OCI-LY7 (cell line): Measurements from ENCODE around the gene SMAP2. TPM values are rescaled to one million over a fixed set of nuclear protein-coding genes. Genes with fewer than 3 reads are reported as not detected.

Experiments used
- BruUV-seq: library from RNA; stranded (reverse); fragments of 400-500 nt; replicated peaks from 2 replicates; lab custom pipeline; 2021; lab: Mats Ljungman, UMichigan
- CTCF ChIA-PET: fragments of 300-600 bp; sonication (Branson Sonifier 250); formaldehyde crosslinking; loops from one replicate; lab custom pipeline; 2022; ENCODE audit warnings: antibody characterized with exemption; ENCODE audit not compliant: unreplicated experiment; lab: Charles Lee
- POLR2A ChIA-PET: fragments of 300-600 bp; sonication (Branson Sonifier 250); formaldehyde crosslinking; loops from one replicate; lab custom pipeline; 2022; ENCODE audit warnings: antibody characterized with exemption; lab: Charles Lee
- DNase-seq: peaks from one replicate; pipeline ENCODE4 v3.0.0-alpha.2; 2015; ENCODE audit warnings: low spot score
- H2AFZ ChIP-seq: fragments of 200-600 bp; sonication (generic), shearing (Covaris generic); 2 replicates; pipeline ENCODE4 v1.6.1; 2014; ENCODE audit warnings: mild to moderate bottlenecking, antibody characterized with exemption, low read length, moderate library complexity
- H3K27ac ChIP-seq: fragments of 200-600 bp; sonication (generic); 2 replicates; pipeline ENCODE4 v1.5.1; 2014; ENCODE audit warnings: mixed run types, low read depth, mild to moderate bottlenecking, moderate library complexity, low read length, inconsistent platforms; ENCODE audit not compliant: poor library complexity, severe bottlenecking
- H3K36me3 ChIP-seq: fragments of 200-600 bp; sonication (generic); 2 replicates; pipeline ENCODE4 v1.6.1; 2014; ENCODE audit warnings: mild to moderate bottlenecking, antibody characterized with exemption, low read length, moderate library complexity, mixed read lengths; ENCODE audit not compliant: insufficient read depth
- H3K4me1 ChIP-seq: fragments of 200-600 bp; sonication (generic); 2 replicates; pipeline ENCODE4 v1.5.1; 2014; ENCODE audit warnings: mild to moderate bottlenecking, low read length; ENCODE audit not compliant: insufficient read depth, poor library complexity, severe bottlenecking
- H3K4me2 ChIP-seq: fragments of 200-600 bp; sonication (generic); 2 replicates; pipeline ENCODE4 v1.6.1; 2014; ENCODE audit warnings: mild to moderate bottlenecking, low read length
- H3K4me3 ChIP-seq: fragments of 200-600 bp; sonication (generic); 2 replicates; pipeline ENCODE4 v1.5.1; 2014; ENCODE audit warnings: mild to moderate bottlenecking, low read depth, low read length; ENCODE audit not compliant: poor library complexity, severe bottlenecking
- H3K79me2 ChIP-seq: fragments of 200-600 bp; sonication (generic); 2 replicates; pipeline ENCODE4 v1.6.1; 2016; ENCODE audit warnings: low read depth, mild to moderate bottlenecking, low read length, moderate library complexity, mixed read lengths; ENCODE audit not compliant: insufficient read depth
- H3K9me2 ChIP-seq: fragments of 200-600 bp; sonication (generic); 2 replicates; pipeline ENCODE4 v1.6.1; 2016; ENCODE audit warnings: mild to moderate bottlenecking, low read length, mixed read lengths; ENCODE audit not compliant: insufficient read depth
- H3K9me3 ChIP-seq: fragments of 200-600 bp; sonication (generic); 2 replicates; pipeline ENCODE4 v1.6.1; 2014; ENCODE audit warnings: mild to moderate bottlenecking, mixed run types, low read length, mixed read lengths
- H4K20me1 ChIP-seq: fragments of 200-600 bp; sonication (generic); 2 replicates; pipeline ENCODE4 v1.6.1; 2014; ENCODE audit warnings: mild to moderate bottlenecking, antibody characterized with exemption, low read length, moderate library complexity, mixed read lengths; ENCODE audit not compliant: insufficient read depth
- EZH2phosphoT487 ChIP-seq: fragments of 200-600 bp; sonication (generic); IDR thresholded peaks from 2 replicates; pipeline ENCODE4 v1.6.1; 2018; ENCODE audit warnings: low read depth, borderline replicate concordance, mild to moderate bottlenecking, mixed run types, antibody characterized with exemption, low read length, moderate library complexity, mixed read lengths
- intact Hi-C: fragments of 100-400 bp; cut with micrococcal nuclease; formaldehyde crosslinking; loops from one replicate; pipeline ENCODE4 v1.10.0; 2022; ENCODE audit not compliant: unreplicated experiment
- total RNA-seq, 2 experiments: library from RNA; depleted of rRNA in 1 of 2; stranded (reverse); fragments of >200 nt in 1 of 2; shearing (Covaris generic) in 1 of 2; gene quantifications; 2 replicates each; pipeline ENCODE4 v1.2.3, GENCODE V29; 2014 to 2022
- TF ChIP-seq, protein P1 (sequence below): fragments of 200-600 bp; sonication (generic); conservative IDR thresholded peaks from 2 replicates; pipeline ENCODE4 v1.5.1; 2014; ENCODE audit warnings: mild to moderate bottlenecking, antibody characterized with exemption, low read length, moderate library complexity, mixed read lengths

The SMAP2 gene
- total RNA-seq, 2 experiments from 2014 or later: 50.3 to 105 TPM

DNA sequence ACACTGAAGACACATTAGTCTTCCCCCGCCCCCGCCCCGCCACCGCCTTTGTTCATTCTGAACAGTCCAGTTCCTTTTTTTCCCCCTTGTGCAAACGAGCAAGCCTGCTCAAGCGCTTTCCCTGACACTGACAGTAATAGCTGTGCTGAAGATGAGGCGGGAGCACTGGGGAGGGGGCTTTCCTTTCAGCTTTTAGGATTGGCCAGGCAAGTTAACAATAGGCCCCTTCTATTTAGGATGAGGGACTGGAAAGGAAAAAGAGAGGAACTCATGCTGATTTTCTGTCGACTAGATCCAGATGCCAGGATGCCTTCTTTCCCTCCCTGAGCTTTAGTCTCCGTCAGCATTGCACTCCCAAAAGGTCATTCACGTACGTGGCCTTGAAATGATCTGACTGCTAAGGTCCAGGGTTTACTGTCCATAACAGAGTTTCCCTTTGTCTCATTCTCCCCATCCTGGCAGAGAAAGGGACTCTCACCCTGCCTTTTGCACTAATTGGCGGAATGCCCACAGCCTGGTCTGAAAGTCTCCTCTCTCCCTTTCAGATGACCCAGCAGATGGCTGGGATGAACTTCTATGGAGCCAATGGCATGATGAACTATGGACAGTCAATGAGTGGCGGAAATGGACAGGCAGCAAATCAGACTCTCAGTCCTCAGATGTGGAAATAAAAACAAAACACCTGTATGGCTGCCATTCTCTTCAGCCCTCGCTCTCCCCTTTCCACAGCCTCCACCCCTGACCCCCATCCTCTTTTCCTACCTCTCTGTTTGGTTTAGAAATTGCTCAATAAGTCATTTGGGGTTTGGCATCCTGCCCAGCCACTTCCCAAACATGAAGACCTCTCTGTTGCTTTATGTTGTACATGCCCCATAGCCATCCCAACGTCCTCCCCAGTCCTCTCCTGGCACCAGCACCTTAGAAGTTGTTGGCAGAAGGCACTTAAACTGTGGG, 48.2 kb downstream of the SMAP2 start:
- no peak overlapping the region for H3K4me2 ChIP-seq

DNA sequence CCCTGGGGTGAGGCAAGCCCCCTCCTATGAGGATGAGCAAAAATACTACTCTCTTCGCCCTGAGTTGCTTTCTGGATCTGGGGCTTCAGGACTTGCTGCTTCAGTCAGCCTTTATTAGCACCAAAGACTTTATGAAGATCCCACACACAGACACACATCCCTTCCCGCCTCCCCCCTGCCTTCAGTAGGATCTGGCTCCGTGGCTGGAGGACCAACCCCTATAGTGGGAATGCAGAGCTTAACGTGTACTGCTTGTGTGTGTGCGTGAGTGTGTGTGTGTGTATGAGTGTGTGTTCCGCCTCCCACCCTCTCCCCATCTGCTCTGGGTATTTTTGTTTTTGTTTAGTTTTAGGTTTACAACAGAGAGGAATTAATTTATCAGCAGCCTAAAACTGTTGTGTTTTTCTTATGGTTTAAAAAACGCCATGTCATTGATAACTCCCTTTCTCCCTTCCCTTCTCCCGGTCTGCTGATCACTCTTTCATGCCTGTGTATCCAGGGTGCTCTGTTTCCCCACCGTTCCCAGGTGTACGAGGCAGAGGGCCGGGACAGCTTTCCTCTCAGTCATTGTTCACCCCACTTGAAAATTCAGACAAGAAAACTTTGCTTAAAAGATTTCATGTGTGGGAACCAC, 49.2 kb downstream of the SMAP2 start:
- intact Hi-C loops: no loop called here
- H3K9me2 ChIP-seq: no peaks in the 10 kb centered on the region
- no peaks in the 10 kb centered on the region for H3K4me1 ChIP-seq
- H3K79me2 ChIP-seq: no peaks in the 10 kb centered on the region
- BruUV-seq: TSS peak; percentile 66
- no peak overlapping the region for H2AFZ ChIP-seq
- no peak overlapping the region for H3K27ac ChIP-seq
- H4K20me1 ChIP-seq: no peaks in the 10 kb centered on the region
- H3K36me3 ChIP-seq: peaks cover 69% of the 10 kb centered on the region
- ChIA-PET POLR2A (no interaction called here), CTCF (interaction anchor here (1.0 kb wide), 1 partner anchor 15 kb away, joined by 3 read pairs; no protein-coding TSS in a partner anchor)
- no peak overlapping the region for H3K4me3 ChIP-seq
- no peaks in the 10 kb centered on the region for H3K9me3 ChIP-seq
- no peak overlapping the region for H3K4me2 ChIP-seq
- TF ChIP-seq, protein P1, sequence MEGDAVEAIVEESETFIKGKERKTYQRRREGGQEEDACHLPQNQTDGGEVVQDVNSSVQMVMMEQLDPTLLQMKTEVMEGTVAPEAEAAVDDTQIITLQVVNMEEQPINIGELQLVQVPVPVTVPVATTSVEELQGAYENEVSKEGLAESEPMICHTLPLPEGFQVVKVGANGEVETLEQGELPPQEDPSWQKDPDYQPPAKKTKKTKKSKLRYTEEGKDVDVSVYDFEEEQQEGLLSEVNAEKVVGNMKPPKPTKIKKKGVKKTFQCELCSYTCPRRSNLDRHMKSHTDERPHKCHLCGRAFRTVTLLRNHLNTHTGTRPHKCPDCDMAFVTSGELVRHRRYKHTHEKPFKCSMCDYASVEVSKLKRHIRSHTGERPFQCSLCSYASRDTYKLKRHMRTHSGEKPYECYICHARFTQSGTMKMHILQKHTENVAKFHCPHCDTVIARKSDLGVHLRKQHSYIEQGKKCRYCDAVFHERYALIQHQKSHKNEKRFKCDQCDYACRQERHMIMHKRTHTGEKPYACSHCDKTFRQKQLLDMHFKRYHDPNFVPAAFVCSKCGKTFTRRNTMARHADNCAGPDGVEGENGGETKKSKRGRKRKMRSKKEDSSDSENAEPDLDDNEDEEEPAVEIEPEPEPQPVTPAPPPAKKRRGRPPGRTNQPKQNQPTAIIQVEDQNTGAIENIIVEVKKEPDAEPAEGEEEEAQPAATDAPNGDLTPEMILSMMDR: no peak
- no peak for TF ChIP-seq EZH2phosphoT487
- no peak for DNase-seq

More for the DNA sequence above, 48.2 kb downstream of the SMAP2 start:
- DNase-seq: no peak
- Histone ChIP-seq H3K9me2 (no peaks in the 10 kb centered on the region), H2AFZ (no peak overlapping the region), H3K36me3 (peaks cover 79% of the 10 kb centered on the region), H3K4me3 (no peak overlapping the region), H3K27ac (no peak overlapping the region), H3K4me1 (no peaks in the 10 kb centered on the region), H4K20me1 (no peaks in the 10 kb centered on the region), H3K79me2 (no peaks in the 10 kb centered on the region), H3K9me3 (no peaks in the 10 kb centered on the region)
- TF ChIP-seq, protein P1: no peak
- TF ChIP-seq EZH2phosphoT487: no peak
- CTCF ChIA-PET: interaction anchor here (1.0 kb wide), 1 partner anchor 16 kb away, joined by 3 read pairs; no protein-coding TSS in a partner anchor
- intact Hi-C loops: no loop called here
- BruUV-seq: no TSS peak
- POLR2A ChIA-PET: interaction anchor here (0.6 kb wide), 1 partner anchor 328 kb away, joined by 4 read pairs; no protein-coding TSS in a partner anchor
